Endodermal cell (in vitro differentiated cells): Measurements from ENCODE around the gene ARID1A. TPM values are rescaled to one million over a fixed set of nuclear protein-coding genes. Genes with fewer than 3 reads are reported as not detected.

ENCODE experiments used
- DNase-seq: peaks from one replicate; pipeline ENCODE4 v3.0.0-alpha.2; 2017
- H3K27ac ChIP-seq: 2 replicates; pipeline ENCODE4 v1.5.1; 2013; ENCODE audit warnings: mild to moderate bottlenecking, low read depth, low read length, moderate library complexity
- H3K27me3 ChIP-seq: 2 replicates; pipeline ENCODE4 v1.6.1; 2013; ENCODE audit warnings: mild to moderate bottlenecking, low read length, moderate library complexity; ENCODE audit not compliant: insufficient read depth, control insufficient read depth, poor library complexity, severe bottlenecking
- H3K36me3 ChIP-seq: 2 replicates; pipeline ENCODE4 v1.7.0; 2013; ENCODE audit warnings: mild to moderate bottlenecking, low read length, moderate library complexity; ENCODE audit not compliant: control insufficient read depth, insufficient read depth
- H3K4me1 ChIP-seq: one replicate; pipeline ENCODE4 v1.7.0; 2013; ENCODE audit warnings: low read length; ENCODE audit not compliant: control insufficient read depth, insufficient read depth
- H3K4me3 ChIP-seq: 2 replicates; pipeline ENCODE4 v1.5.1; 2013; ENCODE audit warnings: mild to moderate bottlenecking, low read length, moderate library complexity
- H3K9ac ChIP-seq: 2 replicates; pipeline ENCODE4 v1.6.1; 2013; ENCODE audit warnings: mild to moderate bottlenecking, low read length, moderate library complexity; ENCODE audit not compliant: poor library complexity, severe bottlenecking; ENCODE audit errors: extremely low read depth
- H3K9me3 ChIP-seq: 2 replicates; pipeline ENCODE4 v1.6.1; 2013; ENCODE audit warnings: mild to moderate bottlenecking, low read length, moderate library complexity; ENCODE audit not compliant: control insufficient read depth
- H3K27ac Mint-ChIP-seq: 2 replicates; pipeline ENCODE4 v1.8.0; 2020; ENCODE audit warnings: mixed read lengths
- H3K27me3 Mint-ChIP-seq: 2 replicates; pipeline ENCODE4 v1.8.0; 2021; ENCODE audit warnings: mild to moderate bottlenecking, mixed read lengths; ENCODE audit not compliant: insufficient read depth
- H3K36me3 Mint-ChIP-seq: 2 replicates; pipeline ENCODE4 v1.8.0; 2020; ENCODE audit warnings: low read depth, mixed read lengths
- H3K4me1 Mint-ChIP-seq: 2 replicates; pipeline ENCODE4 v1.8.0; 2020; ENCODE audit warnings: mixed read lengths
- H3K4me3 Mint-ChIP-seq: 2 replicates; pipeline ENCODE4 v1.8.0; 2020; ENCODE audit warnings: mild to moderate bottlenecking, moderate library complexity, mixed read lengths
- H3K9me3 Mint-ChIP-seq: 2 replicates; pipeline ENCODE4 v1.8.0; 2020; ENCODE audit warnings: mild to moderate bottlenecking, mixed read lengths
- CTCF ChIP-seq: fragments of 200-600 bp; sonication (generic); conservative IDR thresholded peaks from 2 replicates; pipeline ENCODE4 v1.5.0; 2021; ENCODE audit warnings: antibody characterized with exemption, mild to moderate bottlenecking
- WGBS, 2 experiments: methylation state at CpG; one replicate each; pipeline versions ENCODE4 v1.1.5 to v1.1.7; 2013; ENCODE audit warnings: missing lambda C conversion rate in 2 of 2, mixed read lengths in 1 of 2; ENCODE audit not compliant: insufficient coverage in 1 of 2, insufficient read length in 1 of 2; 5-methylcytosine and 5-hydroxymethylcytosine counted together
- total RNA-seq, 2 donors: library from RNA; stranded (reverse); fragmentation: NEBNext Ultra II Directional in 1 of 2; extraction: Animal tissue kit (Norgen Biotek cat#: 25700) in 1 of 2; gene quantifications; 2 replicates in 1 of 2; 3 replicates in 1 of 2; pipeline ENCODE4 v1.2.1, GENCODE V29; 2021

Gene ARID1A
- total RNA-seq, 2 donors from 2014 or later = 118 to 128 TPM

DNA sequence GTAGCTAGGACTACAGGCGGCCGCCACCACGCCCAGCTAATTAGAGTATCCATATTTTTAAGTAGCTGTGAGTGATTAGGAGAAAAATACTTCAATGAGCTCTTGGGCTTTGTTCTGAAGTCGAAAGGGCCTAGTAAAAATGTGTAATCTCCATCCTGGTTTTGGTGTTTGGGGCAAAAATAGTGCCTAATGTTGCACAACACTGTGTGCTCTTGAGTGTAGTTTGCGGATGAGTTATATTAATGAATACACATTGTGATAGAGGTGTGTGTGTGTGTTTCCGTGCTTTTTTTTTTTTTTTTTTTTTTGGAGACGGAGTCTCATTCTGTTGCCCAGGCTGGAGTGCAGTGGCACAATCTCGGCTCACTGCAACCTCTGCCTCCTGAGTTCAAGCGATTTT, 6.3 kb upstream of the ARID1A start:
- H3K27ac ChIP-seq = no peak overlapping the region
- no peaks in the 10 kb centered on the region for H3K36me3 ChIP-seq
- Mint-ChIP-seq H3K9me3 (no peaks in the 10 kb centered on the region), H3K27me3 (no peaks in the 10 kb centered on the region), H3K36me3 (no peaks in the 10 kb centered on the region), H3K4me3 (no peak overlapping the region), H3K27ac (no peak overlapping the region), H3K4me1 (peaks cover 21% of the 10 kb centered on the region)
- H3K4me3 ChIP-seq = no peak overlapping the region
- H3K4me1 ChIP-seq = peaks cover 3% of the 10 kb centered on the region
- H3K27me3 ChIP-seq = no peaks in the 10 kb centered on the region
- DNase-seq = no peak
- no peaks in the 10 kb centered on the region for H3K9me3 ChIP-seq
- no peak for TF ChIP-seq CTCF
- no peak overlapping the region for H3K9ac ChIP-seq
- 93 to 95% methylated on average over 8 to 9 of the region's 9 CpGs for WGBS, 2 experiments

DNA sequence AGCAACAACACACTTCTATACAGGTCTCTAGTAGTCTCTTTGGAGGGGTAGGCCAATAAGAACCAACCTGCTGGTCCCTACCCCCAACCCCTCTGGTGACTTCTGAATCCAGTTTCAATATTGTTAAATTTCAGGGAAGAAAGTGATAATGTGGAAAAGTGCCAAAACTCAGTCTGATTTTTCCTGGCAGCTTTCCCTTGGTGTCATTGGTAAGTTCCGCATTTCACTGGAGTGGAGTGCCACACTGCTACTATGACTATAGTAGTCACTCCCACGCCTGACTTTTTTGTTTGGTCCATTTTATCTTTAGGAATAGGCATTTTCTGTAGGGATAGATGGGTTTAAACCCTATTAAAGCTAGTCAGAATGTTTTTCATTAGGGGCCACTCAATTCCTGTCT, 5.7 kb upstream of the ARID1A start:
- DNase-seq = no peak
- Histone ChIP-seq H3K9ac (no peak overlapping the region), H3K27ac (no peak overlapping the region), H3K36me3 (no peaks in the 10 kb centered on the region), H3K4me1 (peaks cover 5% of the 10 kb centered on the region), H3K9me3 (no peaks in the 10 kb centered on the region), H3K4me3 (no peak overlapping the region), H3K27me3 (no peaks in the 10 kb centered on the region)
- H3K27me3 Mint-ChIP-seq = no peaks in the 10 kb centered on the region
- TF ChIP-seq CTCF = no peak
- H3K4me3 Mint-ChIP-seq = no peak overlapping the region
- no peaks in the 10 kb centered on the region for H3K36me3 Mint-ChIP-seq
- no peak overlapping the region for H3K27ac Mint-ChIP-seq
- 98% methylated on average over 2 of the region's 2 CpGs; no CpG with 5 or more reads in 1 of the 2 experiments for WGBS, 2 experiments
- peaks cover 27% of the 10 kb centered on the region for H3K4me1 Mint-ChIP-seq
- no peaks in the 10 kb centered on the region for H3K9me3 Mint-ChIP-seq

DNA sequence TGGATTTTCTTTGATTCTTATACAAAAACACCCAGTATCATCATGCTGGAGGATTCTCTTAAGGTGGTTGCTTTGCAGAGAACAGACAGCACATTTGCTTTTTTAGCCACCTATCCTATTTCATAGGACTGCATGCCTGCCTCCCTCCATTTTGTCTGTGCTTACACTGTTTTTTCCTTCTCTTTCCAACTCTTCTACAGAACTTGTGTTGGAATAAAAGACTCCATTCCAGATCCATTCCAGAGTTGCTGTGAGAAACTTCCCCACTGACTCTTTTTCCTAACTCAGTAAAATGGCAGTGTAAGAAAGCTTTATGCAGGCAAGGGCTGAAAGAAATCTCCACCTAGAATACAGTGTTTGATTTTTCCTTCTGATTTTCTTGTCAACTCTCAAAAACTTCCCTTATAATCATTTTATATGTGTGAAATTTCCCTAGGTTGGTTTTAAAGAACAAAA, 5.2 kb upstream of the ARID1A start:
- Mint-ChIP-seq H3K4me3 (no peak overlapping the region), H3K9me3 (no peaks in the 10 kb centered on the region), H3K27me3 (no peaks in the 10 kb centered on the region), H3K36me3 (no peaks in the 10 kb centered on the region), H3K4me1 (peaks cover 27% of the 10 kb centered on the region), H3K27ac (peak overlapping the region; percentile 45)
- Histone ChIP-seq H3K9me3 (no peaks in the 10 kb centered on the region), H3K27me3 (no peaks in the 10 kb centered on the region), H3K36me3 (no peaks in the 10 kb centered on the region), H3K4me3 (no peak overlapping the region), H3K27ac (no peak overlapping the region), H3K9ac (no peak overlapping the region), H3K4me1 (peaks cover 5% of the 10 kb centered on the region)
- TF ChIP-seq CTCF = no peak
- no peak for DNase-seq
